ENCODE data around the gene CLDN8. TPM values are rescaled to one million over a fixed set of nuclear protein-coding genes. Genes with fewer than 3 reads are reported as not detected.

CLDN8 gene
- total and polyA plus RNA-seq, 2 of the 13 experiments (the other 11 are each of a cell fraction or from before 2014, with no cell fraction given) = not detected

DNA sequence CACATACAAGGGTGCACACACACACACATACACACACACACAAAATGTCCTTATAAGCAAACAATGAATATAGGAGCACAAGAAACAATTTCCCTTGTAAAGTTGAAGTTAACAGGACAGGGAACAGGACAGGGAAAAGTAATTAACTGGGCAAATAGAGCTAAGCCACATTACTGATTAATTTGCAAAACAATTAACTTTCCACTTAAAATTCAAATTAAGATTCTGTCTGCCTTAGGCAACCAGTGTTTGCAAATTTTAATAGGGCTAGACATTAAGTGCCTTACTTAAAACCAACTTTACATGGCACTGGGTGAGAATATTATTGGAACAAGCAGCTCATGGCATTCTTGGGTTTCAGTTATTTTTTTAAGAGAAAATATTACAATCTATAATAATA, 6.8 kb upstream of the CLDN8 start (continued):
- no peak for TF ChIP-seq ZFP1 (CRISPR knock-in tag; IDR thresholded peaks at IDR 0.05)
- TF ChIP-seq ZNF879 (CRISPR knock-in tag; IDR thresholded peaks at IDR 0.05) = no peak
- no peak for TF ChIP-seq ZNF841 (CRISPR knock-in tag; IDR thresholded peaks at IDR 0.05; ENCODE audit: borderline replicate concordance)
- TF ChIP-seq ZSCAN22 (CRISPR knock-in tag; IDR thresholded peaks at IDR 0.05) = no peak
- TF ChIP-seq AHR (CRISPR knock-in tag; IDR thresholded peaks at IDR 0.05) = no peak
- no peak for TF ChIP-seq CREB1 (IDR thresholded peaks at IDR 0.05)
- no peak for TF ChIP-seq CREB1 (CRISPR knock-in tag; IDR thresholded peaks at IDR 0.05)
- no peak for TF ChIP-seq TSC22D2 (CRISPR knock-in tag; IDR thresholded peaks at IDR 0.05; ENCODE audit: borderline replicate concordance)
- no peak for TF ChIP-seq DMAP1 (CRISPR knock-in tag; IDR thresholded peaks at IDR 0.05)
- no peak for TF ChIP-seq ZNF772 (CRISPR knock-in tag; IDR thresholded peaks at IDR 0.05)
- TF ChIP-seq CCDC6 (CRISPR knock-in tag; IDR thresholded peaks at IDR 0.05) = no peak
- no peak for TF ChIP-seq ESRRA (CRISPR knock-in tag; IDR thresholded peaks at IDR 0.05; ENCODE audit: low read depth)
- no peak for TF ChIP-seq BRCA1 (CRISPR knock-in tag; IDR thresholded peaks at IDR 0.05)

DNA sequence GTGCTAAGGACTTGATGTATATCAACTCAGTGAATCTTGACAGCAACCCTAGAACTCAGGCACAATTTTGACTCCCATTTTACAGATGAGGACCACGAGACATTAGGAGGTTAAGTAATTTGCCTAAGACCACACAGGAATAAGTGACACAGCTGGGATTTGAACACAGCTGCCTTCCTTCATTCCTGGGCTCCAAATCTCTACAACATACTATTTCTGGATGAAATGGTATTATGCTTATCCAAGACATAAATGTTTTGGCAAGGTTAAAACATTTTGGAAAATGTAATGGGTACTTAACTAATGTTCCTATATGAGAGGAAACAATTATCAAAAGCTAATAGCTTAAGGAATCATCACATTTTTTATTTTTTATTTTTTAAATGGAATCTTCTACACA, 4.8 kb downstream of the CLDN8 start:
- FAIRE-seq = no peak
- no peaks in the 10 kb centered on the region for H3K36me3 ChIP-seq (replicated peaks in 1 of 2; ENCODE audit: control insufficient read depth in 1 of 2, insufficient read depth in 2 of 2, low read length in 2 of 2)
- ChIA-PET POLR2A (no interaction called here), CTCF (ENCODE audit: low intra/inter-chr PET ratio, low total read pairs) (no interaction called here)
- DNase-seq (ENCODE audit: low spot score) = no peak
- peaks cover 63% of the 10 kb centered on the region for H3K9me3 ChIP-seq (ENCODE audit: low read length)
- H3K4me2 ChIP-seq (ENCODE audit: low read depth, low read length) = no peak overlapping the region
- no peak overlapping the region for H3K9ac ChIP-seq (ENCODE audit: insufficient read depth, low read depth, low read length)
- no peak for TF ChIP-seq RORA (CRISPR knock-in tag; IDR thresholded peaks at IDR 0.05)
- H4K20me1 ChIP-seq (ENCODE audit: insufficient read depth, low read length) = no peaks in the 10 kb centered on the region
- ATAC-seq = no peak
- H3K4me1 ChIP-seq (ENCODE audit: insufficient read depth, low read length) = no peaks in the 10 kb centered on the region
- H2AFZ ChIP-seq (ENCODE audit: low read length) = no peak overlapping the region
- BruUV-seq (replicated peaks) = no TSS peak
- H3K27ac ChIP-seq (ENCODE audit: extremely low read length, insufficient read depth, low read length) = no peak overlapping the region
- 0% methylated on average over 1 of the region's 1 CpG for WGBS (ENCODE audit: low lambda C conversion rate)
- H3K4me3 ChIP-seq (replicated peaks in 1 of 3; ENCODE audit: insufficient read depth in 1 of 3, low read depth in 2 of 3, low read length in 3 of 3) = no peak overlapping the region
- no peaks in the 10 kb centered on the region for H3K27me3 ChIP-seq (ENCODE audit: control insufficient read depth in 1 of 2, insufficient read depth in 2 of 2, low read length in 2 of 2)
- intact Hi-C loops (cut with micrococcal nuclease; ENCODE audit: unreplicated experiment) (no loop called here), in situ Hi-C loops (cut with HindIII; ENCODE audit: extremely low pct_ligation_motif_present, low pct_unique_long_range_greater_than_20kb) (no loop called here)
- no peaks in the 10 kb centered on the region for H3K79me2 ChIP-seq (ENCODE audit: insufficient read depth, low read length)

Data from HepG2 (cell line).